ENCODE data around the gene MBP.

The MBP gene

DNA sequence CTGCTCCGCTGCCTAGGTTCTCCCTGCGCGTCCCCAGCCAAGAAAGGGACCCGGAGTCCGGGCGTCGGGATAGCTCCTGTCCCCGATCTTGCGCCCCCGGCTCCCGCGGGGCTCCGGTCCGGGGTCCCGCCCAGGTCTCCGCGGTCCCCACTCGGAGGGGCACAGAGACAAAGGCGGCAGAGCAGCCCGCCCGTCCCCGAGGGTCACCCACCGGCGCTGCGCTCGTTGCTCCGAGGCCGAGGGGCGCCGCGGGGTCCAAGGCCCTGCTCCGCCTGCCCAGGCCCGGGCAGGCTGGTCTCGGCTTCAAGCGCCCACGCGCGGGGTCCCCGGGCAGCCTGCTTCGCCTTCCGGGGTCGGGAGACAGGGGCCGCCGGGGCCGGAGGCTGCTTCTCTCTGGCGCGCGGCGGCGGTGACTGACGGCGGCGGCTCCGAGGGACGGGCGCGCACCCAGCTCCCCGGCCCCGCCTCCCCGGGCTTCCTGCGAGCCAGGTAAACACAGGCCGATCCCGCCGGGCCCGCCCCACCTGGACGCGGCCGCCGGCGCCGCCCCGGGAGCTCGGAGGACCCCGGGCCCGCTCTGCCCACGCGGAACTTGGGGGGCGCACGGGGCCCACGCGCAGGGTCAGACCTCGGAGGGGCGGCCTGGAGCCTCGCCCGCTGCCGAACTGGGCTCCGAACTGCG is at the start of gene MBP:
Gene MBP, minus strand, starts transcription at position 415 of the 682 bp plus-strand sequence. CDS start 27,522 bp downstream, outside the sequence.
- Histone ChIP-seq H3K9me3 (ENCODE audit: low read depth, low read length) (no peaks in the 10 kb centered on the region), H3K4me3 (peak within 1 kb of the TSS; percentile 36), H3K36me3 (ENCODE audit: insufficient read depth, low read length) (no peaks in the 10 kb centered on the region), H3K27ac (no peak within 1 kb of the TSS), H3K9ac (ENCODE audit: insufficient read length) (no peak within 1 kb of the TSS)
- no peak for DNase-seq (ENCODE audit: low read depth, low spot score)
- TF ChIP-seq FOXP2 (optimal IDR thresholded peaks at IDR 0.05; ENCODE audit: control extremely low read depth, extremely low read length, insufficient read depth) (no peak), POLR2AphosphoS5 (IDR thresholded peaks at IDR 0.05; ENCODE audit: borderline replicate concordance, low read depth, low read length) (no peak), EZH2 (IDR thresholded peaks at IDR 0.05) (no peak)

DNA sequence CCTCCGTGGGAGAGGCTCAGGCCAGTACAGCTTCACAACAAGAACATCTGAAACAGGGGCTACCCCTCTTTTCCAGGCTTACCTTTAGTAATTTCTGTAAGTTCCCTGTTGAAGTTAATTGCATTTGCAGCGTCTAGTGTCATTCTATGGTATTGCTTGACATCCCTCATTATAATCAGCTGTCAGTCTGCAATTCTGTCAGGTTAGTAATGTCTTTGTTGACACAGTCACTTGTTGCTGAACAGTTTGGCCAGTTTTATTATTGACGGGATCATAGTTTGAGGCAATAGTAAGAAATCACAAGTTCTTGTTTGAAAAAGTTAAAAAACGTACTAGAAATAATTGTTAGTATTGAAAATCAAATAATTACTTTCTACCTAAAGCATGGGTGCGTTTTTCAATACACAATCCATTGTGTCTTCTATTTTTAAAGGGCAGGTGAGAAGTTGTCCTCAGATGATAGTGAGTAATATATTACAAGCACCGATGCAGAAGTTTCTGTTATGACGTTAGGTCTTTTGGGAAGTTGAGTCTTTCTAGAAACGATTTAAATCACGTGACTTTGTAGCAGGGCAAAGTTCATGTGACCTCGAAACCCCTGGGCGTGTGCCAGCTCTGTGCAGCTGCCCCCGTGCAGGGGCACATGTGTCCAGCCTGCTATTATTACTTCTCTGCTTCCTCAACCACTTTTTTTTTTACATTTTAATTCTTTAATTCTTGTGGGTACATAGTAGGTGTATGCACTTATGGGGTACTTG is 49.5 kb upstream of the MBP start:
- Histone ChIP-seq H3K27ac (no peak overlapping the region), H3K9ac (ENCODE audit: insufficient read length) (no peak overlapping the region), H3K4me3 (no peak overlapping the region), H3K36me3 (ENCODE audit: insufficient read depth, low read length) (no peaks in the 10 kb centered on the region), H3K9me3 (ENCODE audit: low read depth, low read length) (no peaks in the 10 kb centered on the region)
- TF ChIP-seq EZH2 (IDR thresholded peaks at IDR 0.05), result no peak
- no peak for TF ChIP-seq FOXP2 (optimal IDR thresholded peaks at IDR 0.05; ENCODE audit: control extremely low read depth, extremely low read length, insufficient read depth)
- TF ChIP-seq POLR2AphosphoS5 (IDR thresholded peaks at IDR 0.05; ENCODE audit: borderline replicate concordance, low read depth, low read length), result no peak
- DNase-seq (ENCODE audit: low read depth, low spot score), result no peak

DNA sequence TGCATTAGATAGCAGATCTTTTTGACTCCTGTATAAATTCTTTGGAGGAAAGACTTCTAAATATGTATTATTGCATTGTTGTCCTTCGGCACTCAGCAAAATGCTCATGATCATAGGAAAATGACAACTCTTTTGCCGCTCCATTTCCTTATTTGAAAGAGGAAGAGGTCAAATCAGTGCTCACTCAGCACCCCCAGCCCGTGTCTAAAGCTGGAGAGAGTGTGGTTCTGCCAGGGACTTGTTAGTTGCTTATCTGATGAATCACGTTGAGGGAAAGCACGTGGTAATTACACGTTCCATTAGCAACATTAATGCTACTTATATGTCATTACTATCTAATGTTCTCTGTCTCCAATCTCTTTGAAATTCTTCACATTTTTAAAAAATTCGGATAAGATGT is 46.0 kb upstream of the MBP start:
- no peaks in the 10 kb centered on the region for H3K9me3 ChIP-seq (ENCODE audit: low read depth, low read length)
- no peak for TF ChIP-seq EZH2 (IDR thresholded peaks at IDR 0.05)
- TF ChIP-seq POLR2AphosphoS5 (IDR thresholded peaks at IDR 0.05; ENCODE audit: borderline replicate concordance, low read depth, low read length), result no peak
- no peak for TF ChIP-seq FOXP2 (optimal IDR thresholded peaks at IDR 0.05; ENCODE audit: control extremely low read depth, extremely low read length, insufficient read depth)
- H3K36me3 ChIP-seq (ENCODE audit: insufficient read depth, low read length), result no peaks in the 10 kb centered on the region
- no peak overlapping the region for H3K9ac ChIP-seq (ENCODE audit: insufficient read length)
- H3K27ac ChIP-seq, result no peak overlapping the region
- DNase-seq (ENCODE audit: low read depth, low spot score), result no peak
- no peak overlapping the region for H3K4me3 ChIP-seq

DNA sequence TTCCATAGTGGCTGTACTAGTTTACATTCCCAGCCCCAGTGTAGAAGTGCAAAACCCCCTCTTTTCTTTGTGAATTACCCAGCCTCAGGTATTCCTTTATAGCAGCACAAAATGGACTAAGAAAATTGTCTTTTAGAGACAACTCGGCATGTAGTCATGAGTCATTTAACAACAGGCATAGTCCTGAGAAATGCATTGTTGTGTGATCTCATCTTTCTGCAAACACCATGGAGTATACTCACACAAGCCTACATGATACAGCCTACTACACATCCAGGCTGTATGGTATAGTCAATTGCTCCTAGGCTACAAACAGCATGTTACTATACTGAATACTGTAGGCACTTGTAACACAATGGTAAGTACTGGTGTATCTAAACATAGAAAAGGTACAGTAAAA is 44.4 kb upstream of the MBP start:
- TF ChIP-seq EZH2 (IDR thresholded peaks at IDR 0.05), result no peak
- no peak for TF ChIP-seq POLR2AphosphoS5 (IDR thresholded peaks at IDR 0.05; ENCODE audit: borderline replicate concordance, low read depth, low read length)
- TF ChIP-seq FOXP2 (optimal IDR thresholded peaks at IDR 0.05; ENCODE audit: control extremely low read depth, extremely low read length, insufficient read depth), result no peak
- Histone ChIP-seq H3K36me3 (ENCODE audit: insufficient read depth, low read length) (no peaks in the 10 kb centered on the region), H3K9me3 (ENCODE audit: low read depth, low read length) (no peaks in the 10 kb centered on the region), H3K27ac (no peak overlapping the region), H3K9ac (ENCODE audit: insufficient read length) (no peak overlapping the region), H3K4me3 (no peak overlapping the region)
- no peak for DNase-seq (ENCODE audit: low read depth, low spot score)

DNA sequence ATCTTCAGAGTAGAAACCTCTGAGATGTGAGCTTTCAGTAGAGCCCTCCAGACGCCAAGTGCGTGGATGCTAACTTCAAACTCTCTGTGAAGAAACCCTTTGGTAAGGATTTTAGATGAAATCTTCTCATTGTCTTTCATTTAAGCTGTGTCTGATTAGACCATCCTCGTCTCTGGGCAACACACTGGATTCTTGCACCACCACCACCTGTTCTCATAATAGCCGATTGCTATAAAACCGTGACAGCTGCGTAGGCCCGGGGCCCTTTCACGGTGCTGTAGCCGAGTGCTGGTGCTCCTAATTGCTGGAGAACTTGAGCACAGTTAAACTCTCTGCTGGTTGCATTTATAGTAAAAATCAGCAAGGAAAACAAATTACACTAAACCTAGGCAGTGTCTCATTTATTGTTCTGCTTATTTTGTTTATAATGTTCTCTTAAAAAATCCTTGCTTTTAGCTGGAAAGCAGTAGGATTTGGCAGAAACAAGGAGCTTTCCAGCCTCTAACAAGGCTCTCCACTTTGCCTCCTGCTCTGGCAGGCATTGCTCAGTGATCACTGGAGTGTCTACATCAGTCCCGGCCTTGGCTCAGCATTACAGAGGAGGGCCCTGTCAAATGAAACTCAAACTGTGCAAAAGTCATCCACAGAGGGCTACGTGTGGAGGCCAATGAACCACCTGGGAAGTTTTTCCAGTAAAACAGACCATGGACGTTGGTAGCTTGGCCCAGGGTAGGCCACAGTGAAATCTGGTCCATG is 40.9 kb upstream of the MBP start:
- Histone ChIP-seq H3K36me3 (ENCODE audit: insufficient read depth, low read length) (no peaks in the 10 kb centered on the region), H3K9me3 (ENCODE audit: low read depth, low read length) (no peaks in the 10 kb centered on the region), H3K9ac (ENCODE audit: insufficient read length) (no peak overlapping the region), H3K27ac (no peak overlapping the region), H3K4me3 (no peak overlapping the region)
- DNase-seq (ENCODE audit: low read depth, low spot score), result no peak
- no peak for TF ChIP-seq FOXP2 (optimal IDR thresholded peaks at IDR 0.05; ENCODE audit: control extremely low read depth, extremely low read length, insufficient read depth)
- TF ChIP-seq POLR2AphosphoS5 (IDR thresholded peaks at IDR 0.05; ENCODE audit: borderline replicate concordance, low read depth, low read length), result no peak
- TF ChIP-seq EZH2 (IDR thresholded peaks at IDR 0.05), result no peak

DNA sequence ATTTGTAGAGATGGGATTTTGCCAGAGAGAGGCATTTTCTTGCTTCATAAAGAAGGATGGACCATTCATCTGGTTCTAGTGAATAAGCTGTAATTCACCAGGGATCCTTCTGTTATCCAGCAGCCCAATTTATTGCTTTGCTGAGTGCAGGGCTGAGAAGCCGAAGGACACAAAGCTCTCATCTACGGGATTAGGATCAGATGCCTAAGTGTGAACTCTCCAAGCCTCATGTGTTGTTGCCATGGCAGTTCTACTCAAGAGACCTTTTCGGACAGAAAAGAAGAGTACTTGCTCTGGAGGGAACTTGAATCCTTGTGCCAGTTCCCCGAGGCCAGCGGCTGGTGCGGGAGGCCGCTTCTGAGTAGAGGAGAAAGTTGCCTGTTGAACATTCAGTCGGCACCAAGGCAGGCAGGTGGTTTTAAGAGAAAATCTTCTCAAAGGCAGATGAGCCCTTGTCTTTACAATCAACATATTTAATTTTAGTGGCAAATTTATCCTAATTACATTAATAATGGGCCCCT is 38.4 kb upstream of the MBP start:
- Histone ChIP-seq H3K27ac (no peak overlapping the region), H3K36me3 (ENCODE audit: insufficient read depth, low read length) (no peaks in the 10 kb centered on the region), H3K9me3 (ENCODE audit: low read depth, low read length) (no peaks in the 10 kb centered on the region), H3K4me3 (no peak overlapping the region), H3K9ac (ENCODE audit: insufficient read length) (no peak overlapping the region)
- DNase-seq (ENCODE audit: low read depth, low spot score), result no peak
- TF ChIP-seq FOXP2 (optimal IDR thresholded peaks at IDR 0.05; ENCODE audit: control extremely low read depth, extremely low read length, insufficient read depth) (no peak), POLR2AphosphoS5 (IDR thresholded peaks at IDR 0.05; ENCODE audit: borderline replicate concordance, low read depth, low read length) (no peak), EZH2 (IDR thresholded peaks at IDR 0.05) (no peak)

DNA sequence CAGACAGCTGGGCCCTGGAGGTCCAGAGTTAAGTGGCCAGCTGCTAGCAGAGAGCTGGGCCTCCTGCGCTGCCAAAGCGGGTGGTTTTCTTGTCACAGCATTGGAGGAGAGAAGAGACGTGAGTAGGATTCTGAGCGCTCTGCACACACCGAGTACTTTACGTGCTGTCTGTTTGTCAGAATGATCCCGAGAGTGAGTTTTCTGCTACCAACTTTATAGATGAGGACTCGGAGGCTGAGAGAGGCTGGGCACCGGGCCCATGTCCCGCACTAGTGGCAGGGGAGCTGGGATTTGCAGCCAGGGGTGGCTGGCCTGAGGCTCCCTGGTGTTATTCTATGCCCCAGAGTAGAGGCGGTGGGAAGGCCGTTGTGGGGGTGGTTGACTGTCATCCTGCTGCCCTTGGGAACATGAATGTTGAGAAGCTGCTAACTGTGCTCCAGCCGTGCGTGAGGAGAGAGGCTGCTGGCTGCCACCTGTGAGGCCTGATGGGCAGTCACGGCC is 36.3 kb upstream of the MBP start:
- no peak for DNase-seq (ENCODE audit: low read depth, low spot score)
- no peak for TF ChIP-seq EZH2 (IDR thresholded peaks at IDR 0.05)
- TF ChIP-seq FOXP2 (optimal IDR thresholded peaks at IDR 0.05; ENCODE audit: control extremely low read depth, extremely low read length, insufficient read depth), result no peak
- no peak for TF ChIP-seq POLR2AphosphoS5 (IDR thresholded peaks at IDR 0.05; ENCODE audit: borderline replicate concordance, low read depth, low read length)
- no peak overlapping the region for H3K9ac ChIP-seq (ENCODE audit: insufficient read length)
- no peak overlapping the region for H3K27ac ChIP-seq
- no peaks in the 10 kb centered on the region for H3K36me3 ChIP-seq (ENCODE audit: insufficient read depth, low read length)
- H3K4me3 ChIP-seq, result no peak overlapping the region
- no peaks in the 10 kb centered on the region for H3K9me3 ChIP-seq (ENCODE audit: low read depth, low read length)

DNA sequence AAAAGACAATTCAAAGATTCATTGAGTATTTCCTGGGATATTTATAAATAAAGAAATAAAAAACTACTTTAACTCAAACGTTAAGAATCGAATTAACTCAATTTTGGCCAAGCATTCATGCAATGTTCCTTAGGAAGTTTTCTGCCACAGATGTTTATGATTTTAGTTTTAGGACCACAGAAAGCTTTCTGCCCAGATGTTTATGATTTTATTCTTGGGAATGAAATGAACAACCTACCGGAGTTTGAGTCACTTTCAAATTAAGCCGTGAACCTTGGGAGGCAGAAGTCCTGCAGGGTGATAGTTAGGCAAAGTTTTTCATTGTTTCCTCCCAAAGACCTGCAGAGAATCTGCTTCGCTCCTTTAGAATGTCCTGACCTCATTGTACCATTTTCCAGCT is 34.7 kb upstream of the MBP start:
- Histone ChIP-seq H3K9me3 (ENCODE audit: low read depth, low read length) (no peaks in the 10 kb centered on the region), H3K4me3 (no peak overlapping the region), H3K36me3 (ENCODE audit: insufficient read depth, low read length) (no peaks in the 10 kb centered on the region), H3K9ac (ENCODE audit: insufficient read length) (no peak overlapping the region), H3K27ac (no peak overlapping the region)
- no peak for DNase-seq (ENCODE audit: low read depth, low spot score)
- TF ChIP-seq EZH2 (IDR thresholded peaks at IDR 0.05) (no peak), FOXP2 (optimal IDR thresholded peaks at IDR 0.05; ENCODE audit: control extremely low read depth, extremely low read length, insufficient read depth) (no peak), POLR2AphosphoS5 (IDR thresholded peaks at IDR 0.05; ENCODE audit: borderline replicate concordance, low read depth, low read length) (no peak)
